ENCODE measurements around the gene HS3ST2.

HS3ST2 gene

DNA sequence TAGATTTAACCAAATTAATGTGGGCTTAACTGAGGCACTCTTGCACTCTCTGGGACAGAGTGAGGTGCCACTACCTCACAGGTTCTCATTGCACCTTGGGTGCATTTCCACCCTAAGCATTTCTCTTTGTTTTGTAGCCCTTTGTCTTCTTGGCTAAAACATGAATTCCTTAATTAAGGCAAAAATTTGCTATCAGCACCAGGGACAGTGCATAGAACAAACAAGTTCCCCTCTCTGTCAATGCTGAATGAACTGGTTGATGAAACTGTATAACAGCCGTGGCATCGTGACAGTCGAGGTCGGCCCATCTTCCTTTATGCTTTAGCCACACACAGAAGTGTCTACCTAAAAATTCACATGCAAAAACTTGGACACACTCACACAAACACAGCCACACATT is 74.8 kb downstream of the HS3ST2 start:
- no peaks in the 10 kb centered on the region for H3K9me3 ChIP-seq (ENCODE audit: control insufficient read depth, insufficient read depth, low read length)
- H3K79me2 ChIP-seq (ENCODE audit: control insufficient read depth, low read length) = no peaks in the 10 kb centered on the region
- TF ChIP-seq EZH2phosphoT487 (IDR thresholded peaks at IDR 0.05; ENCODE audit: borderline replicate concordance, low read length) = no peak
- TF ChIP-seq, protein P1, sequence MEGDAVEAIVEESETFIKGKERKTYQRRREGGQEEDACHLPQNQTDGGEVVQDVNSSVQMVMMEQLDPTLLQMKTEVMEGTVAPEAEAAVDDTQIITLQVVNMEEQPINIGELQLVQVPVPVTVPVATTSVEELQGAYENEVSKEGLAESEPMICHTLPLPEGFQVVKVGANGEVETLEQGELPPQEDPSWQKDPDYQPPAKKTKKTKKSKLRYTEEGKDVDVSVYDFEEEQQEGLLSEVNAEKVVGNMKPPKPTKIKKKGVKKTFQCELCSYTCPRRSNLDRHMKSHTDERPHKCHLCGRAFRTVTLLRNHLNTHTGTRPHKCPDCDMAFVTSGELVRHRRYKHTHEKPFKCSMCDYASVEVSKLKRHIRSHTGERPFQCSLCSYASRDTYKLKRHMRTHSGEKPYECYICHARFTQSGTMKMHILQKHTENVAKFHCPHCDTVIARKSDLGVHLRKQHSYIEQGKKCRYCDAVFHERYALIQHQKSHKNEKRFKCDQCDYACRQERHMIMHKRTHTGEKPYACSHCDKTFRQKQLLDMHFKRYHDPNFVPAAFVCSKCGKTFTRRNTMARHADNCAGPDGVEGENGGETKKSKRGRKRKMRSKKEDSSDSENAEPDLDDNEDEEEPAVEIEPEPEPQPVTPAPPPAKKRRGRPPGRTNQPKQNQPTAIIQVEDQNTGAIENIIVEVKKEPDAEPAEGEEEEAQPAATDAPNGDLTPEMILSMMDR (IDR thresholded peaks at IDR 0.05; ENCODE audit: low read depth, low read length, poor library complexity, severe bottlenecking) = no peak
- no peak overlapping the region for H3K4me2 ChIP-seq (ENCODE audit: low read length)
- no peaks in the 10 kb centered on the region for H3K9me2 ChIP-seq (replicated peaks; ENCODE audit: control insufficient read depth, low read length)
- no peaks in the 10 kb centered on the region for H3K27me3 ChIP-seq (ENCODE audit: control insufficient read depth, low read length)
- no peak overlapping the region for H3K27ac ChIP-seq (ENCODE audit: low read depth, low read length)
- H3F3A ChIP-seq (ENCODE audit: control insufficient read depth, insufficient read depth) = no peaks in the 10 kb centered on the region
- H3K36me3 ChIP-seq (ENCODE audit: control insufficient read depth, low read length) = no peaks in the 10 kb centered on the region
- H4K20me1 ChIP-seq (ENCODE audit: control insufficient read depth, insufficient read depth, low read depth, low read length) = no peaks in the 10 kb centered on the region
- H3K4me3 ChIP-seq (ENCODE audit: low read length) = no peak overlapping the region
- no peaks in the 10 kb centered on the region for H3K4me1 ChIP-seq (ENCODE audit: control insufficient read depth, low read length)

DNA sequence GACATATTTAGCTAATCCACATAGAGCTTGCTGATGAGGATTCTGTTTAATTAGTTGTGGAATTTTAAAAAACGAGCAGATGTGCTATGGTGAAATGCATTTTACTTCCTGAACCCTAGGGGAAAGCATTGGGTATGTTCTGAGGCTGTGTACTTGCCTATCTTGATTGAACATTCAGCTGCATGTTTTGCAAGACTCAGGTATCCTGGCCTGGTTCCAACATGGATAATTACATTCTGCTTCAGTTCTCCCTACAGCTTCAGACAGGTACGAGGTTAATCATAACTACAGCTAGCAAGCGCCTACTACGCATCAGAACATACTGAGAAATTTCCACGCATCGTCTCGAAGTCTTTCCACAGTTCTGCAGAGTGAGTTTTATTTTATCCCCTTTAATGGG is 77.0 kb downstream of the HS3ST2 start:
- H3K27me3 ChIP-seq (ENCODE audit: control insufficient read depth, low read length) = 0 out of 2 replicates have a peak, but pooled peaks cover under 1% of the 10 kb centered on the region
- H3K9me2 ChIP-seq (replicated peaks; ENCODE audit: control insufficient read depth, low read length) = no peaks in the 10 kb centered on the region
- H4K20me1 ChIP-seq (ENCODE audit: control insufficient read depth, insufficient read depth, low read depth, low read length) = no peaks in the 10 kb centered on the region
- no peaks in the 10 kb centered on the region for H3K9me3 ChIP-seq (ENCODE audit: control insufficient read depth, insufficient read depth, low read length)
- no peak overlapping the region for H3K27ac ChIP-seq (ENCODE audit: low read depth, low read length)
- H3K4me1 ChIP-seq (ENCODE audit: control insufficient read depth, low read length) = no peaks in the 10 kb centered on the region
- no peak overlapping the region for H3K4me3 ChIP-seq (ENCODE audit: low read length)
- H3K4me2 ChIP-seq (ENCODE audit: low read length) = no peak overlapping the region
- TF ChIP-seq, protein P1 (IDR thresholded peaks at IDR 0.05; ENCODE audit: low read depth, low read length, poor library complexity, severe bottlenecking) = no peak
- no peak for TF ChIP-seq EZH2phosphoT487 (IDR thresholded peaks at IDR 0.05; ENCODE audit: borderline replicate concordance, low read length)
- H3F3A ChIP-seq (ENCODE audit: control insufficient read depth, insufficient read depth) = no peaks in the 10 kb centered on the region
- no peaks in the 10 kb centered on the region for H3K79me2 ChIP-seq (ENCODE audit: control insufficient read depth, low read length)
- H3K36me3 ChIP-seq (ENCODE audit: control insufficient read depth, low read length) = no peaks in the 10 kb centered on the region

DNA sequence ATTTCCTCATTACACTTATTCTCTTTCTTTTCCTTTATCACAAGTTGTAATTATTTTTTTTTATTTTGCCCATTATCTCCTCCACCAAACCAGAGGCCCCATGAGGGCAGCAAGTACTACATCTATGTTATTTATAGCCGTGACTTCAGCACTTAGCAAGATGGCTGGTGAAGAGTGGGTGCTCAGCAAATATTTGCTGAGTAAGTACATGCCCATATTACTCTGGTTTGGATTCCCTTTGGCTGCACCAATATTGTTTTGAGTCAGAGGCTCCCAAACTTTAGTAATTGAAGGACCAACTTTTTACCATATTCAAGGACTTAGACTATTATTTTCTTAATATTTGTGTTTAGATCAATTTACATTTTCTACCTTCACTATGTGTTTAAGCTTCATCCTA is 83.2 kb downstream of the HS3ST2 start:
- no peaks in the 10 kb centered on the region for H3K9me2 ChIP-seq (replicated peaks; ENCODE audit: control insufficient read depth, low read length)
- H3K36me3 ChIP-seq (ENCODE audit: control insufficient read depth, low read length) = no peaks in the 10 kb centered on the region
- no peaks in the 10 kb centered on the region for H4K20me1 ChIP-seq (ENCODE audit: control insufficient read depth, insufficient read depth, low read depth, low read length)
- no peaks in the 10 kb centered on the region for H3K4me1 ChIP-seq (ENCODE audit: control insufficient read depth, low read length)
- H3K9me3 ChIP-seq (ENCODE audit: control insufficient read depth, insufficient read depth, low read length) = no peaks in the 10 kb centered on the region
- H3K79me2 ChIP-seq (ENCODE audit: control insufficient read depth, low read length) = no peaks in the 10 kb centered on the region
- no peak for TF ChIP-seq EZH2phosphoT487 (IDR thresholded peaks at IDR 0.05; ENCODE audit: borderline replicate concordance, low read length)
- TF ChIP-seq, protein P1 (IDR thresholded peaks at IDR 0.05; ENCODE audit: low read depth, low read length, poor library complexity, severe bottlenecking) = no peak
- H3K27me3 ChIP-seq (ENCODE audit: control insufficient read depth, low read length) = peaks cover 7% of the 10 kb centered on the region; the same call in 1 of the 2 replicates
- H3F3A ChIP-seq (ENCODE audit: control insufficient read depth, insufficient read depth) = no peaks in the 10 kb centered on the region
- no peak overlapping the region for H3K4me2 ChIP-seq (ENCODE audit: low read length)
- H3K4me3 ChIP-seq (ENCODE audit: low read length) = no peak overlapping the region
- no peak overlapping the region for H3K27ac ChIP-seq (ENCODE audit: low read depth, low read length)
